Pons (tissue), 1 donor: ENCODE measurements around the gene ADAM15.

Experiments used
- DNase-seq: peaks from one replicate; pipeline ENCODE4 v3.0.0-alpha.2; 2016; ENCODE audit warnings: low spot score

Gene ADAM15, protein sequence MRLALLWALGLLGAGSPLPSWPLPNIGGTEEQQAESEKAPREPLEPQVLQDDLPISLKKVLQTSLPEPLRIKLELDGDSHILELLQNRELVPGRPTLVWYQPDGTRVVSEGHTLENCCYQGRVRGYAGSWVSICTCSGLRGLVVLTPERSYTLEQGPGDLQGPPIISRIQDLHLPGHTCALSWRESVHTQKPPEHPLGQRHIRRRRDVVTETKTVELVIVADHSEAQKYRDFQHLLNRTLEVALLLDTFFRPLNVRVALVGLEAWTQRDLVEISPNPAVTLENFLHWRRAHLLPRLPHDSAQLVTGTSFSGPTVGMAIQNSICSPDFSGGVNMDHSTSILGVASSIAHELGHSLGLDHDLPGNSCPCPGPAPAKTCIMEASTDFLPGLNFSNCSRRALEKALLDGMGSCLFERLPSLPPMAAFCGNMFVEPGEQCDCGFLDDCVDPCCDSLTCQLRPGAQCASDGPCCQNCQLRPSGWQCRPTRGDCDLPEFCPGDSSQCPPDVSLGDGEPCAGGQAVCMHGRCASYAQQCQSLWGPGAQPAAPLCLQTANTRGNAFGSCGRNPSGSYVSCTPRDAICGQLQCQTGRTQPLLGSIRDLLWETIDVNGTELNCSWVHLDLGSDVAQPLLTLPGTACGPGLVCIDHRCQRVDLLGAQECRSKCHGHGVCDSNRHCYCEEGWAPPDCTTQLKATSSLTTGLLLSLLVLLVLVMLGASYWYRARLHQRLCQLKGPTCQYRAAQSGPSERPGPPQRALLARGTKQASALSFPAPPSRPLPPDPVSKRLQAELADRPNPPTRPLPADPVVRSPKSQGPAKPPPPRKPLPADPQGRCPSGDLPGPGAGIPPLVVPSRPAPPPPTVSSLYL

DNA sequence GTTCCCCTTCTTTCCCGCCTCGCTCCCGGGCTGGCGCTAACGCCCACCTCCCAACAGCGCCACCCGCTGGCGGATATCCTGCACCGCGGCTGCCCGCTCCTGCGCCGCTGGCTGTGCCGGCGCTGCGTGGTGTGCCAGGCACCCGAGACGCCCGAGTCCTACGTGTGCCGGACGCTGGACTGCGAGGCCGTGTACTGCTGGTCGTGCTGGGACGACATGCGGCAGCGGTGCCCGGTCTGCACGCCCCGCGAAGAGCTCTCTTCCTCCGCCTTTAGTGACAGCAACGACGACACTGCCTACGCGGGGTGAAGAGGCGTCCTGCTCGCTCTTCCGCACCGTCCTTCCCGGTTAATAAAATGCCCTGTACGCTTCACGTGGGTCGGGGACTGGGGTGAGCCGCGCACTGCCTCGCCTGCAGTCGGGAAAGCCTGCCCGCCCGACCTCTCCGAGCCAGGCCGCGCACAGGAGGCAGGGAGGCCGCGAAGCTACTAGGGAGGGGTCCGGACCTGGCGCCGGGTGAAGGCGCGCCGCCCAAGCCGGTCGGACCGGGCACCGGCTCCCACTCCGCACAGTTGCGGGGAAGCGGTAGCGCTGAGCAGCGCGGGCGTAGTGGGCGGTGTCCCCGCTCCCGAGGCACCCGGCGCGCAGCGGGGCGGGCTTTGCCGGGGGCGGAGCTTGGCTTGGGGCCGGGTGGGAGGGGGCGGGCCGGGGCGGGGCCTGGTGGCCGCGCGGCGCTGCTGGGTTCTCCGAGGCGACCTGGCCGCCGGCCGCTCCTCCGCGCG is at the start of gene ADAM15:
Gene ADAM15, plus strand, starts transcription at position 757 of the 782 bp plus-strand sequence. CDS start 71 bp downstream, outside the sequence.
- DNase-seq: peak; percentile 61

DNA sequence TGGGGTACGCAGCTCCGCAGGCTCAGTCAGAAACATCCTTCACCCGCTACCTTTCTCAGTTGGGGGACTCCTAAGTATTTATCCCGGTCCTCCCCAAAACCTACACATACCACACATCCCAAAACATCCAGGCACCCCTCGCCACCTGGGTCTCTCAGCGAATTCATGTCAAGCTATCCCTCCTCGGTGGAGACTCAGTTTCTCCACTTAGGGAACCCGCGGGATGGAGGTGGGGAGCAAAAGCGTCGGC is 49.8 kb upstream of the ADAM15 start:
- DNase-seq: no peak

DNA sequence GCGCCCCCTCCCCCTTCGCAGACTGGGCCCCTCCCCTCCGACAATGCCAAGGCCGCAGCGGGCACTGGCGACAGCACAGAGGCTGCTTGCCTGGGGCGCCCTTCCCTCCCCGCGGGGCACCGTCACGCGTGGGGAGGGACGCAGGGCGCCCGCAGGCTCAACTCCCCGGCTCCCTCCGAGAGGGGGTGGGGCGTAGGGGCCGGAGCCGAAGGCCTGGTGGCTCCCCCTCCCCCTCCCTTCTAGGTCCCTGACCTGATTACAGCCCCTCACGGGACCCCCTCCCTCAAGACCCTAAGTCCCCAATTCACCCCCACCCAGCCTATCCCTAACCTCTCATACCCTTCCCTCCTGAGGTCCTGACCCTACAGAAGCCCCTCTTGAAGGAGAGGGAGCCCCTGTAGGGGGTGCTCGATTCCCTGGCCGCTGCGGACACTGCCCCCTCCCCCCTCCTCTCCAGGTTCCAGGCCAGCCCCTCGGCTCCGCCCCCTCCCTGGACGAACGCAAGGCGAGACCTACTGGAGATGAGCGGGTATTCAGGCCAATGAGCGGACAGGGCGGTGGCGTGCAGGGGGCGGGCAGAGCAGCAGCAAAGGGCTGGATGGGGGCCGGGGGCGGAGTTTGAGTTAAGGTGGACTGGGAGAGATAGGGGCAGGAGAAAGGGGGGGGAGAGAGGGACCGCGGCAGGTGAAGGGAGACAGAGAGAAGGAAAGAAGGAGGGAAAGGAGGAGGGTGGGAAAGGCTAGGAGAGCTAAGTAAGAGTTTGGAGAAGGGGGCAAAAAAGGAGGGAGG is 49.2 kb upstream of the ADAM15 start:
- peak; percentile 99 for DNase-seq

DNA sequence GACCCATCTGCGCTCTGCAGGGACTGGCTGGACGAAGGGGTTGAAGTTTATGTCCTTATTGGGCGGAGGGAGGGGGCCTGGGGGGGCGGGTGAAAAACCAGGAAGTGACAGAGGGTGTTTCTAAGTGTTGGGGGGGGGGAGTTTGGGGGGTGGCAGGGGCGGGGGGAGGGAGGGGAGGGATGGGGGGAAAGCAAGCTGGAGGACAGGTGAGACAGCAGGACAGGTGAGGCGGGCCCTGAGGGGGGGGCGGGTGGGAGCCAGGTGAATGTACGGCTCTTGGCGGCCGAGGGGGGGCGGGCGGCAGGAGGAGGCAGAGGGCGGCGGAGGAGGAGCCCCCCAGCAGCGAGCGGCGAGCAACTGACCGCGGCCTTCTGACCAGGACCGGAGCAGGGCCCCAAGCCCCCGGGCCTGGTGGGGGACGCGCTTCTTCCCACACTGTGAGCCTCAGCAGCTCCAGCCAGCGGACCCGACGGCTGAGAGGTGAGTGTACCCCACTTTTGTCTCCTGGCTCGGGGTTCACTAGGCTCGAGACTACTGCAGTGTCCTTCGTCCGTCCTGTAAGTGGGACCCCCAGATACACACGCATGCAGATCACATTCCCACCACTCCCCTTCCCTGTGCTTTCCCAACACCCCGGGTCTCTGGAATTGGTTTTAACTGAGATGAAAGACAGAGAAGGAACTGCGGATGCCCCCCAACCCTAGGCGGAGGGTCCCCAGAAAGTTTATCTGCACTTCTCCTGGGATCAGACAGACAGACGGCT is 48.5 kb upstream of the ADAM15 start, which contains the start of gene ZBTB7B:
Gene ZBTB7B, plus strand, starts transcription at position 339 of the 763 bp plus-strand sequence. CDS start 11,859 bp downstream, outside the sequence.
- peak; percentile 45 for DNase-seq

DNA sequence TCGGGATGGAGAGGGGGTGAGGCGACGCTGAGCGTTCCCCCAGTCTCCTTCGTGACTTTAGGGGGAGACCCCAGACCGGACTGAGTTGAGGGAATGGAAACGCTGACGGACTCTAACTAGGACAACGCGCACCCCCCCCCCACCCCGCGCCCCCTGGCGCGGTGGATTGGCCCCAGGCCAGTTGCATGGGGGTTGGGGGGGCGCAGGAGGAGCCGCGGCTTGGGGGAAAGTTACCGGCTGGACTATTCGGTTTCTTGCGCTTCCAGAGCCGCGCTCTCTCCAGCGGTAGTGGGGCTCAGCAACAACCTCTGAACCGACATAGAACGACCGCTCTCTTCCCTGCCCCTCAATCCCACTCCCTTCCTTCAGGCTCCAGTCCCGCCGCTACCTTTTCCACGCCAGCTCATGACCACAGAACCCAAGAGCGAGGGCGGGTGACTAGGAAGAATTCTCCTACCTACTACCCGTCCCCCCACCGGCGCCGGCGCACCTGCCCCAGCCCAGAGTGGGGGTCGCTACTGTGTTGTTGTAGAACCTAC is 47.8 kb upstream of the ADAM15 start:
- no peak for DNase-seq

DNA sequence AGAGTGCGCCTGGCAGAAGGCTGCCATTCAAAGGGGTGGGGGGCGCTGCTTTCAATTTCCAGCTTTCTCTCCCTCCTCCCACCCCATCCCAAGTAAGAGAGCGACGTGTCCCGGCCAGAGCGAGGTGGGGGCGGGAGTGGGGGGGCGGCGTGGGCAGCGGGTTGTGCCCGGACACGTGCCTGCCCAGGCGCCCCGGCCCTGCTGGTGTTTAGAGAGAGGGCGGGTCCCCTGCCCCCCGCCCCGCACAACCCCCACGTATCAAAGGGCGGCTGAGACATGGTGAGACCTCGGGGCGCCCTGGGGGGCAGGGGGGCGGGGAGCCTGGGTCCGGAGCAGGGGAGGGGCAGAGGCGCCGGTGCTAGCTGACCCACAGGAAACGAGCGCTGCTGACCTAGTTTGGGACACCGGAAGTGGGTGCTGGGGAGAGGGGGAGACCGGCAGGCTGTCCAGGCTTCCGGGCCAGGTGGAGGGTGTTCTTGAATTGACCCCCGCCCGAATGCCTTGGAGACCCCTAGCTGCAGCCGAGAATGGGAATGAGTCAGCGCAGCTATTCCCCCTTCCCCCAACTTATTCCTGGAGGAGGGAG is 47.3 kb upstream of the ADAM15 start:
- DNase-seq: peak; percentile 67

DNA sequence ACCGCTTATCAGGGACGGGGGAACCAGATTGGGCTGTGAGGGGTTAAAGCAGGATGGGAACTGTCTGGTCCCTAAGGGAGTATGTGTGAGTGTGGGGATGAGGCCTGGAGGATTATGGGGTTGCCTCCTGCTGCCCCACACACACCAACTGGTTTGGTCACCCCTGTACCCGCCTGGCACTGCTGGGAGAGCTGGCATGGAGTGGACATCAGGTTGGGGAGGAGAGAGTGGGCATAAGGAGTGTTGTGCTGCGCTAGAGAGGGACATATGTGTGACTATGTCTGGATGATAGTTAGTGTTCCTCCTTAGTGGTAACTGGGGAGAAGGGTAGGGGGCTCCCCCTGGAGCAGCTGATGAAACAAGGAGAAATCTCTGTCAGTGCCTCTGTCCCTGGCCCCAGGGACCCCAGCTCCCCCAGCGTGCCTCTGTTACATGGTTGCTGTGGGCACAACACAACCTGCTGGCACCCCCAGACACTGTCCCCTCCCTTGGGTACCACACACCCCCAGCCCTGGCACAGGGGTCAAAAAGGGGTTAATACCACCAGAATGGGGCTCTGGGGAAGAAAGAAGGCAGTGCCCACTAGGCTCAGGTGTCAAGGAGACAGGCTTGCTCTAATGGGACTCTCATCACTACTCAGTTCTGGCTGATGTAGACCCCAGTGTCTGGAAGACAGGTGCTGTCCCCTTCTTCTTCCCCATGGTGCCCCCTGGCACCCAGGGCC is 46.6 kb upstream of the ADAM15 start:
- peak; percentile 69 for DNase-seq

DNA sequence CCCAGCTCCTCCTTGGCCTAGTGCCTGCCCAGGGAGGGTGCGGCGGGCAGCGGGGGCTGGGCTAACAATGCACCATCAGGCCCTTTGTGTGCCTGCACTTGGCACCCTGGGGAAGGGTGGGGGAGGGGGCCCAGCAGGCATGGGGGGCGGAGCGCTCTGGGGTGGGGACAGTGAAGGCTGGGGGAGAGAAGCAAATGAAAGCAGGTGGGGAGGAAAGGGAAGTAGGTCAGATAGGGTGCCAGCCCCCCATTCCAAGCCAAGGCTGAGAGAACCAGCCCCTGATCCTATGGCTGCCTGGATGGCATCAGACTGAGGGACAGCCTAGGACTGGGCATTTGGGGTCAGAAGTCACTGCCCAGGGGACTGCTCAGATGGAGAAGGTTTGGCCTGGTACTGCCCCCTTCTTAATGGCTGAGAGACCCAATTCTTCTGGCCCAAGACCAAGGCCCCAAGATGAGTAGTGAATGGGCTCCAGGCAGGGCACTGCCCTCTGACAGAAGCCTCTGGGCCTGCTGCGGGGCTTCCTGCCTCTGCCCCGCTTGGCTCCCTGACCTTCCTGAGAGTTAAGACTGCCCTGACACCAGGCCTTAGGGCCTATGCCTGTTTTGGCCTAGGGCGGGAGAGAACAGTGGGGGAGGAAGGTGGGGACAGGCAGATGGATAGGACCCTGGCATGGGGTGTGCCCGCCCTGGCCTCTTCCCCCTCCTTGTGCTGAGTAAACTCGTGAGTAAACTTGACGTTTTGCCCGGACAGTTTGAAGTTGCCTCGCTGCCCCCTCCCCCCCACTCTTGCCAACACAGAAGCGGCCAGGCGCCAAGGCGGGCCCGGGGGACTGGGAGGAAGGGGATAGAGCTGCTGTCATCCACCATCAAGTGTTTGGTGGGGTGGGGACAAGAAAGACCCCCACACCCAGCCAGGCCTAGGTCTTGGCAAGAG is 45.8 kb upstream of the ADAM15 start:
- DNase-seq: peak; percentile 79

DNA sequence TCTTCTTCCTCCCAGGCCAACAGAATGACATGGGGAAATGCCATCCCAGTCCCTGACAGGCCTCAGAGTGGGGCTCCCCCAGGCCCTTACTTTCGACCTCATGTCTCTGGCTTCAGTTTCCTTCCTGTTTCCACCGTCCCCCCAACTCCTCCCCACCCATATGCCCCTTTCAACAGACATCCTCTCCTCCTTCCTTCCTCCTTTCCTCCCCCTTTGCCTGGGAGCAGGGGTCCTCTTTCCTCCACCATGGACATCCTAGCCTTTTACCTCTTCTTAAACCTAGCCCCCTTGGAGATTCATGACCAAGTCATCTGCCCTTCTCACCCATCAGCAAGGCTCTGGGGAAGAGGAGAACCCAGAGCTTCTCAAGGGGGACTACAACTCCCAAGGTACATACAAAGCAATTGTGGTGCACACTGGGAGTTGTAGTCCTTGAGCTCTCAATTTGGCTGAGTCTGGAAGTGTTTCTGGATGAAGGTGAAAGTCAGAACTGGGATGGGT is 44.5 kb upstream of the ADAM15 start:
- DNase-seq: peak; percentile 70

DNA sequence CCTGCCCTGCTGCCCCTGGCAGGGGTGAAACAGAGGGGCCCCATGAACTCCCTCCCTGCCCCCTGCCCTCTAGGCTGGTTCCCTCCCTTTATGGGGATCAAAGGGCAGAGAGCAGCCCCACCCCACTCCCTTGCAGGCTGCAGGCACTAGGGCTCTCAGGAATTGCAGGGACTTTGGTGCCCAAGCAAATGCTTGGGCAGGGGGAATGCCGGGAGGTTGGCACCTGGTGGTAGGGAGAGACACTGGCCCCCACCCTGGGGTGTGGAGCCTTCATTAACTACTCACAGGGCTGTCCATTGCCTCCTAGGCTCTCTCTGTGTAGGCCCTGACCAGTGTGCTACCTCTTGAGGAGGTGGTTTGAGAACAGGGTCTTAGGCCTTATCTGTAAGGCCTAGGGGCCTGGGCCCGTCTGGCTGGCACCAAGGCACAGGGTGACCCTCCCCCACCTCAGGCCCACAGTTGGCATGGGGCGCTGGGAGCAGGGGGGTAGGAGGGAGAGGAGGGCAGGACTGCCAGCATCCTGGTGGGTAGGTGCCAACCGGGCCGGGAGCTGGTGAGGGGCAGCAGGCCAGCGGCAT is 43.8 kb upstream of the ADAM15 start:
- DNase-seq: peak; percentile 43

DNA sequence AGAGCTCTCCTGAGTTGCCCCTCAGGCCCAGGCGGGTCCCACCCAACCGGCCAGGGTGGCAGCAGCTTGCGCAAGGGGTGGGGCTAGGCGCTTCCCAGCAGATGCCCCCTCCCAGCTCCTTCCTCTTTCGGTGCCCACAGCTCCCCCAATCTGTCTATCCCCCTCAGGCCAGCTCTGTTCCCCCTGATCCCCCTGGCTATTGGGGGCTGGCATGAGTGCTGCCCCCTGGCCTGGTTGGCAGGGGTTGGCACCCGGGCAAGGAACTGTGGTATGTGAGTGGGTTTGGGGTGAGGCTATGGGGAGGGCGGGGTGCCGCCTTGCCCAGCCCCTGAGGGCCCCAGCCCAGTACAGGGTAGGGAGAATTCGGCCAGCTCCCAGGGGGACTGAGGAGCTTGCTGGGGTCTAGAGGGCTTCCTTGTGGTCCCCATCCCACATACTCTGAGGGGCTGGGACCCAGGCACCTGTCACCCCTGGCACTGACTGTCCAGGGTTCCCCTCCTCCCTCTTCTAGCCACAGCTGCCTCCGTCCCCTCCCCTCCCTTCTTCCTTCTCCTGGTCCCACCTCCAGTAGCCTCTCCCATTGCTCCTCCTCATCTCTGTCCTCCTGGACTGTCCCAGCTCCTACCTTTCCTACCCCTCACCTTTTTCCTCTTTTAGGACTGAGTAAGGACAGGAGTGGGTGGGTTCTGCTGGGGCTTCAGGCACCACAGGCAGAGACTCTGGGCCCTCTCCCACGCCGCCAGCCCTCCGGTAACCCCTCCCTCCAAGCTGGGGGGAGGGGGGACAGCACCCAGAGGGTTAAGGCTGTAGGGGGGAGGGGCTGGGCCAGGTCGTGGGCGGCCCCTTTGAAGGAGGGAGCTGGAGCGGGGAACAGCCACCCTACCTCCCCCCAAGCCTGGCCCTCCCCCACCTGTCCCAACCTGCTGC is 42.8 kb upstream of the ADAM15 start:
- DNase-seq: no peak

DNA sequence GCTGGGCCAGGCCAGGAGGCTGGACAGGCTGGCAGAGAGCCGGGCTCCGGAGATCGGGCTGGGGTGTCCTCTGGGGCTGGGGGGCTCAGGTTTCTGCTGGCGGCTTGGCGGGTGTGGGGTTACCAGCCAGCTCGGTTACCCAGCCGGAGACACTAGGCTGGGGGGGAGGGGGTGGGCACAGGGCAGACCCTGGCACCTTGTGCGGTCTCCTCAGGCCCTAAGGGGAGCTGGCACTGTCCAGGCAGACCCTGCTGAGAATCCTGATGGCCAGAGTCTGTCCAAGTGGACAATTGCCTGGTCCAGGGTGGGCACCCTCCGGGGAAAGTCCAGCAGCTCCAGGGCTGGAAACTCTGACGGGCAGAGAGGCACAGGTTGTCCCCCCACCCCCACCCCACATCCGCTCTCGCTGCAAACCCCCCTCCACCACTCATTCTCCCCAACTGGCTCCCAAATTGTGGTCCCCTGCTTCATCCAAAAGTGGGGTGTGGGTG is 41.9 kb upstream of the ADAM15 start:
- DNase-seq: no peak

DNA sequence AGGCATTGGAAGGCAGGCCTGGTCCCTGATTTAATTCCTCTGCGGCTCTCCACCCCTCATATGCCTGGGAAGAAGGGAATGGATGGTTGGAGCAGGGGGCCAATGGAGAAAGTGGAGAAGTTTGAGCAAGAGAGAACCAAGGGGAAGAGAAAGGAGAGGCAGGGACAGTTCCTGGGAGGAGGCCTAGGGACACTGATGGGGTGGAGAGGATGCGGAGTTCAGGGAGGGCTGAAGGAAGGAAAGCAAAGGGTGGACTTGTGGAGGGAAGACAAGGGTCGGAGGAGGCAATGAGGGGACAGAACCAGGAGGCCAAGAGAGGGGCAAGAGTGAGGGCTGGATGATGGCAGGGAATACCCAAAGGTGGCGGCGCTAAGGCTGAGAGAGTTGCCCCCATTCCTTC is 41.4 kb upstream of the ADAM15 start:
- no peak for DNase-seq

DNA sequence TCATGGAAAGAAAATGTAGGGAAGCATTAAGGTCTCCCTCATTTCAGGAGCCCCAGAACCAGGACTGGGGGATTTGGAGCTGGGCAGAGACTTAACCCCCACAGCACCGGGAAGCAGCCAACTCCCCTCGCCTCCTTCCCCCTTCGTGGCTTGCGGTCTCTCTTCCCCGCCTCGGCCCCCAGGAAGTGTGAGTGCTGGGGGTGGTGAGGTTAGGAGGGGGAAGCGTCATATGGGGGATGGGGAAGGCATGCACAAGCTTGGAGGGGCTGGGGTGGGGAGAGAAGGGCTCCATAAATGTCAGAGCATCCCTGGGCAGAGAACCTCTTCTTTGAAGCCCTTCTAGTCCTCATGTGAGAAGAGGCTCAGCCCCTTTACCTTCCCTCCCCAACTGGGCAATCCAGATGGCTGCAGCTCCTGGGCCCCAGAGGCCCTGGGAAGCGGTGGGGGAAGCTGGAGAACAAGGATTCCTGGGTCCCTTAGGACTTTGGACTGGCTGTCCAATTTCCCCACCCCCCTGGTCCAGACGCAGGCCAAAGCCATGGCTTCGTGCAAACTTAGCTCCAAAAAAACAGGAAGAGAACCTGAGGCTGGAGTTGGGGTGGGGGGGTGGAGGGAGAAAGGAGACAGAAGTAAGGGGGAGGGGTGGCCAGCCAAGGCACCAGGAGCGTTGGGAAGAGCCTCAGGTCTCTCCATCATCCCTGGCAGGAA is 40.8 kb upstream of the ADAM15 start:
- DNase-seq: no peak

DNA sequence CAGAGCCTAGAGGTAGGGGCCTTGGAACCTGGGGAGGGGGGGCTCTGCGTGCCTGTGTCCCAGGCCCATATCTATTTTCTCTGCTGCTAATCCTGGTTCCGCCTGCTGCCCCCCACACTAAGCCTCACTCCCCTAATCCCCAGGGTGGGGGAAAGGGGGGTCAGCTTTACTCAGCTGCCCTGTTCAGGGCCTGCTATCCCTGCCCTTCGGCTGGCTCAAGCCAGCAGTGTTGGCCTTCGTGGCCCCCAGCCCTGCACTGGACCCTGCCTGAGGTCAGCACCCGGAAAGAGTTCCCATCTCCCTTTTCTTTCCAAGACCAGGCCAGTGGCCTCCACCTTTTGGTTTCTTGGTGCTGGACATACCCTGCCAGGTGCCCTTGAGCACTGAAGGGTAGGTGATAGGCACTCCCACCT is 40.1 kb upstream of the ADAM15 start:
- DNase-seq: no peak
